A673 (cell line): ENCODE results near the gene SFXN5. TPM values are rescaled to one million over a fixed set of nuclear protein-coding genes. Genes with fewer than 3 reads are reported as not detected.

Experiments used
- BruUV-seq: library from RNA; stranded (reverse); fragments of 400-500 nt; replicated peaks from 2 replicates; lab custom pipeline; 2021; lab: Mats Ljungman, UMichigan
- CTCF ChIA-PET: fragments of 300-600 bp; sonication (Branson Sonifier 250); formaldehyde crosslinking; loops from one replicate; lab custom pipeline; 2022; ENCODE audit warnings: antibody characterized with exemption; lab: Charles Lee
- POLR2A ChIA-PET: fragments of 300-600 bp; sonication (Branson Sonifier 250); formaldehyde crosslinking; loops from one replicate; lab custom pipeline; 2022; ENCODE audit warnings: antibody characterized with exemption; ENCODE audit not compliant: low non-redundant PET; lab: Charles Lee
- DNase-seq: peaks from one replicate; pipeline ENCODE4 v3.0.0-alpha.2; 2015; ENCODE audit warnings: low spot score
- H3K27ac ChIP-seq: fragments of 200-600 bp; sonication (generic); 2 replicates; pipeline ENCODE4 v1.5.1; 2016; ENCODE audit warnings: mixed run types, low read depth, mild to moderate bottlenecking, mixed read lengths, antibody characterized with exemption, low read length; ENCODE audit not compliant: poor library complexity, severe bottlenecking
- H3K27me3 ChIP-seq: fragments of 200-600 bp; sonication (generic); replicated peaks from 2 replicates; pipeline ENCODE4 v1.6.1; 2017; ENCODE audit warnings: mixed run types, low read depth, mild to moderate bottlenecking, mixed read lengths, antibody characterized with exemption, low read length; ENCODE audit not compliant: insufficient read depth, poor library complexity
- H3K36me3 ChIP-seq: fragments of 200-600 bp; sonication (generic); 2 replicates; pipeline ENCODE4 v1.6.1; 2016; ENCODE audit warnings: mixed run types, mild to moderate bottlenecking, mixed read lengths, antibody characterized with exemption, low read length; ENCODE audit not compliant: insufficient read depth, poor library complexity, severe bottlenecking
- H3K4me1 ChIP-seq: fragments of 200-600 bp; sonication (generic); 2 replicates; pipeline ENCODE4 v1.6.1; 2017; ENCODE audit warnings: mixed run types, mild to moderate bottlenecking, mixed read lengths, antibody characterized with exemption, low read length; ENCODE audit not compliant: insufficient read depth, poor library complexity, severe bottlenecking
- H3K4me3 ChIP-seq: fragments of 200-600 bp; sonication (generic); 2 replicates; pipeline ENCODE4 v1.5.1; 2016; ENCODE audit warnings: low read depth, mixed run types, mild to moderate bottlenecking, mixed read lengths, low read length; ENCODE audit not compliant: poor library complexity, severe bottlenecking
- H3K9me3 ChIP-seq: fragments of 200-600 bp; sonication (generic); 2 replicates; pipeline ENCODE4 v1.6.1; 2016; ENCODE audit warnings: mixed run types, low read depth, mild to moderate bottlenecking, mixed read lengths, antibody characterized with exemption, low read length; ENCODE audit not compliant: poor library complexity, severe bottlenecking
- CTCF ChIP-seq: fragments of 300-800, 200-600 bp; sonication (generic); conservative IDR thresholded peaks from 2 replicates; pipeline ENCODE4 v1.5.1; 2017; ENCODE audit warnings: low read depth, mild to moderate bottlenecking, antibody characterized with exemption, low read length, moderate library complexity, mixed read lengths
- EZH2 ChIP-seq: fragments of 200-600 bp; sonication (generic); IDR thresholded peaks from 2 replicates; pipeline ENCODE4 v1.6.1; 2017; ENCODE audit warnings: borderline replicate concordance, low read depth, mild to moderate bottlenecking, mixed read lengths, antibody characterized with exemption, low read length; ENCODE audit not compliant: poor library complexity, severe bottlenecking
- intact Hi-C: fragments of 100-400 bp; cut with micrococcal nuclease; formaldehyde crosslinking; loops from one replicate; pipeline ENCODE4 v1.10.0; 2022; ENCODE audit not compliant: unreplicated experiment
- total RNA-seq: library from RNA; stranded (reverse); gene quantifications from 2 replicates; pipeline ENCODE4 v1.2.3, GENCODE V29; 2021

The SFXN5 gene
- total RNA-seq, 1 experiment from 2014 or later, result 23.1 TPM

DNA sequence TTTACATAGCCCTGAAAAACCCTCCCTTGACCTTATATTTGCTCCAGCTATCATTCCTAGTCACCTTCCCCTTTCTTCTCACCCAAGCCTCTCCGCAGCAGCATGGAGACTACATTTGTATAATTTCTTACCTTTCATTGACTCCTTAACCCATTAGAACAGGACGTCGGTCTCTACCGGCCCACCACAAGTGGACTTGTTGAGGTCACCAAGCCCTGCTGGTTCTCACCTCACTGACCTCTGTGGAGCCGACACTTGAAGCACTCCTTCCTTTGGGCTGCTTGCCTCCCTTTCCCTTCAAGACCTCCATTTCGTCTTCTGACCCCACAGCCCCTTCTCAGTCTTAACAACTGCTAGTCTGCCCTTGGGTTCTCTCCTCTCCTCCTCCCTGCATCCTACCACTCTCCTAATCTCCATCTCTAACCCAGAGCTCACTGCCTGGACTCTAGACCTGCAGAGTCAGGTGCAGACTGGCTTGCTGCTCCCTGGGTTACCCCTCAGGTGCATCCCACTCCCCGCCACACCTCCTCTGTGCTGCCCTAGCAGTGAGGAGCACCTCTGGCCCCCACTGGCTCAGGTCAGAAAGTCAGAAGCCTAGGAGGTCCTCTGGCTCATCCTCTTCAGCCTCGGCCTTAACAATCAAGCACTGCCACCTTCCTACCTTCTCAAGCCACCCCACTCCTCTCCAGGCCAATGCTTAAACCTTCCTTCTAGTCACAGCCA is 5.3 kb upstream of the SFXN5 start:
- Histone ChIP-seq H3K9me3 (no peaks in the 10 kb centered on the region), H3K36me3 (no peaks in the 10 kb centered on the region), H3K27ac (no peak overlapping the region), H3K27me3 (no peaks in the 10 kb centered on the region), H3K4me3 (no peak overlapping the region), H3K4me1 (no peaks in the 10 kb centered on the region)
- intact Hi-C loops, result no loop called here
- TF ChIP-seq EZH2 (no peak), CTCF (no peak)
- no peak for DNase-seq
- ChIA-PET POLR2A (no interaction called here), CTCF (interaction anchor here (2.5 kb wide), 1 partner anchor 9 kb away, joined by 5 read pairs; no protein-coding TSS in a partner anchor)
- no TSS peak for BruUV-seq

DNA sequence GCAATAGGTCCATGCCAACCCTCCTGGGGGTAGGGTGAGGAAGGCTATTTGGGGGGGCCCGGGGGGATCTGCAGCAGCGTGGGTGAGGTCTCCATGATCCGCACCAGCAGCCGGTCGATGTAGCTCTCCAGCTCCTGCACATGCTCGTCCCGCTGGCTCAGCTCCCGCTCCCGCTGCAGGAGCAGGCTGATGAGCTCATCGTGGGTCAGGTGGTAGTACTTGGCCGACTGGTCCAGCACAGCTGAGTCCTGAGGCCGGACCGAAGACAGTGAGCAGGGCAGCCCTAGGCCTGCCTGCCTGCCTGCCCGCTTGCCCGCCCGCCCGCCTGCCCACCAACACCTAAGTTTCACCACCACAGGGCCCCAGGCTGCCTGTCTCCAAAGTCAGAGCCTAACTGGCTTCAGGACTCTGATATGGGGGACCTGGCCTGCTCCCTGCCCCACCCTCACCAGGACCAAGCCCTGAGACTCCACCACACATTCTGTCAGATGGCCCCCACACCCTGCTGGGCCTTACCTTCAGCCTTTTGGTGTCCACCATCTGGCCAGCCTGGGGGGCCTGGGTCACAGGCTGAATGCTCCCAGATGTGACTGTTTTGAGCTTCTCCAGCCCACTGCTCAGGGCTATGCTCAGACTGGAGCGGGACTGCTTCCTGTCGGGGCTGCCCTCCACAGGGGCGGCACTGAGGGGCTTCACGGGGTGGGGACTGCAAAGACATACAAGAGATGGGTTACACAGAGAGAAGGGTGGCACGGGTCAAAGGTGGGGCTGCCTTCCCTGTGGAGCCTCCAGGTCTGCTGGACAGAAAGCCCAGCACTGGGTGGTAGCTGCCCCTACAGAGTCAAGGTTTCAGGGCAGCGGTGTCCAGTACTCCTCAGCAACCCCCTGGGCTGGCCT is 4.2 kb upstream of the SFXN5 start:
- Histone ChIP-seq H3K27ac (no peak overlapping the region), H3K36me3 (no peaks in the 10 kb centered on the region), H3K9me3 (no peaks in the 10 kb centered on the region), H3K27me3 (no peaks in the 10 kb centered on the region), H3K4me3 (no peak overlapping the region), H3K4me1 (no peaks in the 10 kb centered on the region)
- ChIA-PET CTCF (interaction anchor here (2.5 kb wide), 1 partner anchor 10 kb away, joined by 5 read pairs; no protein-coding TSS in a partner anchor), POLR2A (interaction anchor here (0.6 kb wide), 1 partner anchor 31 kb away, joined by 6 read pairs; no protein-coding TSS in a partner anchor)
- no peak for TF ChIP-seq EZH2
- TF ChIP-seq CTCF, result no peak
- intact Hi-C loops, result no loop called here
- BruUV-seq, result no TSS peak
- no peak for DNase-seq

- POLR2A ChIA-PET, result no interaction called here
- Histone ChIP-seq H3K4me3 (no peak overlapping the region), H3K27ac (no peak overlapping the region), H3K27me3 (no peaks in the 10 kb centered on the region), H3K36me3 (no peaks in the 10 kb centered on the region), H3K9me3 (no peaks in the 10 kb centered on the region), H3K4me1 (no peaks in the 10 kb centered on the region)
- intact Hi-C loops, result no loop called here
- no TSS peak for BruUV-seq
- no peak for DNase-seq
- CTCF ChIA-PET, result interaction anchor here (2.5 kb wide), 1 partner anchor 11 kb away, joined by 5 read pairs; no protein-coding TSS in a partner anchor
- TF ChIP-seq EZH2, result no peak
- TF ChIP-seq CTCF, result no peak
Measured at GRCh38 chr2:73074110-73075069, 2.9 kb upstream of the SFXN5 start.
